ENCODE data around the gene TGM6. TPM values are rescaled to one million over a fixed set of nuclear protein-coding genes. Genes with fewer than 3 reads are reported as not detected.

The TGM6 gene
- total RNA-seq, 1 donor from 2014 or later, result not detected

GRCh38 chr20:2390951-2391675 lies 10.4 kb downstream of the TGM6 start:
- H3K9me3 Mint-ChIP-seq, result peaks cover 9% of the 10 kb centered on the region
- no peaks in the 10 kb centered on the region for H3K36me3 Mint-ChIP-seq
- DNase-seq (ENCODE audit: low spot score in 2 of 2, unreplicated experiment in 2 of 2), result no peak
- peaks cover 2% of the 10 kb centered on the region for H3K27me3 Mint-ChIP-seq (ENCODE audit: low read depth)
- no peak overlapping the region for H3K4me3 Mint-ChIP-seq
- no peak overlapping the region for H3K27ac Mint-ChIP-seq
- no peak for TF ChIP-seq CTCF (IDR thresholded peaks at IDR 0.05; ENCODE audit: unreplicated experiment)
- H3K4me1 Mint-ChIP-seq, result no peaks in the 10 kb centered on the region

- Mint-ChIP-seq H3K9me3 (no peaks in the 10 kb centered on the region), H3K4me1 (no peaks in the 10 kb centered on the region), H3K27me3 (ENCODE audit: low read depth) (peaks cover 2% of the 10 kb centered on the region), H3K27ac (no peak overlapping the region), H3K4me3 (no peak overlapping the region), H3K36me3 (no peaks in the 10 kb centered on the region)
- no peak for TF ChIP-seq CTCF (IDR thresholded peaks at IDR 0.05; ENCODE audit: unreplicated experiment)
- no peak for DNase-seq (ENCODE audit: low spot score in 2 of 2, unreplicated experiment in 2 of 2)
Measured at GRCh38 chr20:2394411-2395055, 13.8 kb downstream of the TGM6 start.

- no peak for DNase-seq (ENCODE audit: low spot score in 2 of 2, unreplicated experiment in 2 of 2)
Measured at GRCh38 chr20:2395136-2395535, 14.4 kb downstream of the TGM6 start.

GRCh38 chr20:2396241-2396814 lies 15.6 kb downstream of the TGM6 start:
- Mint-ChIP-seq H3K4me1 (no peaks in the 10 kb centered on the region), H3K4me3 (no peak overlapping the region), H3K36me3 (no peaks in the 10 kb centered on the region), H3K27ac (no peak overlapping the region), H3K27me3 (ENCODE audit: low read depth) (no peaks in the 10 kb centered on the region), H3K9me3 (no peaks in the 10 kb centered on the region)
- no peak for DNase-seq (ENCODE audit: low spot score in 2 of 2, unreplicated experiment in 2 of 2)
- TF ChIP-seq CTCF (IDR thresholded peaks at IDR 0.05; ENCODE audit: unreplicated experiment), result no peak

More at GRCh38 chr20:2395136-2395535, 14.4 kb downstream of the TGM6 start:
- Mint-ChIP-seq H3K4me3 (no peak overlapping the region), H3K27me3 (ENCODE audit: low read depth) (peaks cover 2% of the 10 kb centered on the region), H3K36me3 (no peaks in the 10 kb centered on the region), H3K4me1 (no peaks in the 10 kb centered on the region), H3K27ac (no peak overlapping the region), H3K9me3 (no peaks in the 10 kb centered on the region)
- TF ChIP-seq CTCF (IDR thresholded peaks at IDR 0.05; ENCODE audit: unreplicated experiment), result no peak

- DNase-seq (ENCODE audit: low spot score in 2 of 2, unreplicated experiment in 2 of 2), result no peak
- Mint-ChIP-seq H3K36me3 (no peaks in the 10 kb centered on the region), H3K9me3 (no peaks in the 10 kb centered on the region), H3K4me3 (no peak overlapping the region), H3K4me1 (no peaks in the 10 kb centered on the region), H3K27me3 (ENCODE audit: low read depth) (no peaks in the 10 kb centered on the region), H3K27ac (no peak overlapping the region)
- no peak for TF ChIP-seq CTCF (IDR thresholded peaks at IDR 0.05; ENCODE audit: unreplicated experiment)
Measured at GRCh38 chr20:2397091-2397490, 16.4 kb downstream of the TGM6 start.

All from mesothelial cell of epicardium (in vitro differentiated cells).